Measurements from ENCODE around the gene SPTSSB.
A peak's percentile ranks its signal among the peaks of the same experiment; 100 is the strongest.

SPTSSB gene

DNA sequence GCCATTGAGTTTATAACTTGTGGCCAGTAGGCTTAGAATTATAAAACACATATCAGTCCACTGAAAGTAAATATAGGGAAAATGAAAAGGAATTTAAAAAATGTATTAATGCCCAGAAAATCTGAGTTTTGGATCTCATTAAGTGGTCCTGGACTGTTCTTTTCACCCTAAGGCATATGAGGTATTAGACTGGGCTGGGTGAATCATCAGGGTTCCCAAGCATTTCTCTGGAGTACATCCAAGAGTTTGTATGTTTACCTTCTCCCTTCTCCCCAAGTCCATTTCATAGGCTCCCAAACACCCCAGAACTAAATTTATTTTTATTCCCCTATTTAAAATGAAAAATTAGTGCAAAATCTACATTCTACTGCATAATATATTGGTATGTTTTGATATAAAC, 31.9 kb upstream of the SPTSSB start:
- Mint-ChIP-seq H3K4me3 (no peak overlapping the region), H3K4me1 (ENCODE audit: low read depth) (peaks cover 19% of the 10 kb centered on the region), H3K9me3 (no peaks in the 10 kb centered on the region), H3K36me3 (ENCODE audit: low read depth) (no peaks in the 10 kb centered on the region), H3K27ac (no peak overlapping the region), H3K27me3 (peaks cover 14% of the 10 kb centered on the region)

DNA sequence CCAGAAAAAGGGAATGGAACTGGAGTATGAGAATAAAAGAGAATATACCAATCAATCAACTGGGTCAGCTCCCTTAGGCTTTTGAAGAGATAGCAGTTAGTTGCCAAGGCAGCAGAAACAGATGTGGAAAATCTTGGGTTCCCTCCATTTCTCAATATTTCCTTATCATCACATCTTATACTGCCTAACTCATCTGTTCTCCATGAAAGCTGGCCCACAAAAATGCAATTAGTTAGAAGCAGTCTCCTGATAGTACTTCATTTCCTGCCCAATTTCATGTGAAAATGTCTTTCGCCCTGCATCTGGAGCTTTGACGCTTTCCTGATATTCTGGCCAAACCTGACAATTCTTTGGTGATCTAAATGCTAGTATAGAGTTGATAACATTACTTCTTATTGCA, 30.1 kb upstream of the SPTSSB start:
- H3K4me3 Mint-ChIP-seq = no peak overlapping the region
- H3K9me3 Mint-ChIP-seq = no peaks in the 10 kb centered on the region
- no peak overlapping the region for H3K27ac Mint-ChIP-seq
- H3K27me3 Mint-ChIP-seq = peaks cover 29% of the 10 kb centered on the region
- H3K4me1 Mint-ChIP-seq (ENCODE audit: low read depth) = peaks cover 13% of the 10 kb centered on the region
- no peaks in the 10 kb centered on the region for H3K36me3 Mint-ChIP-seq (ENCODE audit: low read depth)

DNA sequence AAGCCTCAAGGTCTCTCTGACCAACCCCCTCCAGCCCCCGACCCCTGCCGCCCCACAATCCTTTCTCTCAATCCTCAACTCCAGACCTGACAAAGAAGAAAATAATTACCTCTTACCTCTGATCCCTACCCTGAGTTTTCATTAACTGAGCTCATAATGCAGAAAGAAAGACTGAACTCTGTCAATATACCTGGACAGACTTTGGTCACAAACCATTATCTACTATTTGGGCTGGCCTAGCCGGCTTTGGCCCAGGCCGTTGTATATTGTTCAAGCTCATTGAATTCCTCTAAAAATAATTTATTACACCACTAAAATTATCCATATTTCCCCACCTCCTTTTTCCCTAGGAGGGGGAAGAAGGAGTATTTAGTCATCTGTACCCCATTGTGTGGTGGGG, 29.3 kb upstream of the SPTSSB start:
- no peak overlapping the region for H3K27ac Mint-ChIP-seq
- H3K27me3 Mint-ChIP-seq = peaks cover 34% of the 10 kb centered on the region
- H3K4me3 Mint-ChIP-seq = no peak overlapping the region

DNA sequence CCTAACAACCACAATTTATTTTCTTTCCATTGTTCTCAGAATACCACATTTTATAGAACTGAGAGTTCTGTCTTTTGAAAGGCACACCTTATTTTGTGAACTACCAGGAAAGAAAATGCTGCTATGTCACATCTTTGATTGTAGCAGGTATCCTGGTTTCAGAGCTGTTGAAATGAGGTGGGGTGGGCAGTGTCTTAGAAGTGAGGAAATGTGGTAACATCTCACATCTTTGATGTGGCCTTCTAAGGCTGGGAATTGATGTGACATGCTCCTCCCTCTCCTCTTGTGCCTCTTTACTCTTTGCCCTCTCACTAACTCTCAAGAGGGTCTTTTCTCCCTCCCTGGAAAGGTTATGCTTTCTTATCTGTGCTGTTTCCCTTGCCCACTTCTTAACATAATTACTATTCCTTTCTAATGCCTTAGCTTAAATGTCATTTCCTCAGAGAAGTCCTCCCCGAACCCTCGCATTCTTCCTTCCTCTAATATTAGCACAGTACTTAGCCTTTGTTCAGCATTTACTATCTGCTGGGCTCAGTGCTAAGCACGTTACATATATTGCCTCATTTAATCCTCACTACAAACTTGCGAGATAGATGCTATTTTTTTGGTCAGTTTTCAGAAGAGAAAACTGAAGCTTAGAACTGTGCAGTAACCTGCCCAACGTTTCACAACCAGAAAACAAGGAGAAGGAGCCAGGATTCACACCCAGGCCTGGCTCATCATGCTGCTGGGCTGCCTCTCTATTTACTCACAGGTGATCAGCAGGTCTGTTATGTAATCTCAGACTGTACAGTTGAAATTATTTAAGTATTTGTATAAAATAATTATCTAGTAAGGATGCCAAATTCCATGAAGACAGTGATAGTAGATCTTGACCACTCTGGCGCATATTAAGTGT, 24.0 kb upstream of the SPTSSB start:
- peak overlapping the region; percentile 13 for H3K27ac Mint-ChIP-seq

More for the DNA sequence above, 29.3 kb upstream of the SPTSSB start:
- H3K4me1 Mint-ChIP-seq (ENCODE audit: low read depth) = peaks cover 10% of the 10 kb centered on the region
- H3K36me3 Mint-ChIP-seq (ENCODE audit: low read depth) = no peaks in the 10 kb centered on the region
- no peaks in the 10 kb centered on the region for H3K9me3 Mint-ChIP-seq

DNA sequence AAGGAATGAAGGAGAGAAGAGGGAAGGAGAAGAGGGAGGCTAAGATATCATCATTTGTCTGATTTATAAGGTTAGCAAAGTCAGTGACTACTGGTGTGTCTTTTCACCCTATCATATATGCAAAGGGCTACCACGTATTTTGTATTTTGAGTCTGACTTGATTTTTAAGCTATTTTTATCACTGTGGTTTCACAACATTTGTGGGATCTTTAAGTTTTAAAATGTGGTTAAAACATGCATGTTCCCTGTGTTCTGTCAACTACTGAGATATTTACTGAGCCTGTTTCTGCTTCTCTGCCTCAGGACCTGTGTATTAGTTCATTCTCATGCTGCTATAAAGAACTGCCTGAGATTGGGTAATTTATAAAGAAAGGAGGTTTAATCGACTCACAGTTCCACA, 22.5 kb upstream of the SPTSSB start:
- H3K4me3 Mint-ChIP-seq = no peak overlapping the region
- H3K4me1 Mint-ChIP-seq (ENCODE audit: low read depth) = peaks cover 32% of the 10 kb centered on the region
- H3K36me3 Mint-ChIP-seq (ENCODE audit: low read depth) = no peaks in the 10 kb centered on the region
- H3K27me3 Mint-ChIP-seq = peaks cover 59% of the 10 kb centered on the region
- no peak overlapping the region for H3K27ac Mint-ChIP-seq
- H3K9me3 Mint-ChIP-seq = no peaks in the 10 kb centered on the region

More for the DNA sequence above, 24.0 kb upstream of the SPTSSB start:
- H3K27me3 Mint-ChIP-seq = peaks cover 55% of the 10 kb centered on the region
- no peaks in the 10 kb centered on the region for H3K9me3 Mint-ChIP-seq
- H3K36me3 Mint-ChIP-seq (ENCODE audit: low read depth) = no peaks in the 10 kb centered on the region
- H3K4me3 Mint-ChIP-seq = peak overlapping the region; percentile 33
- H3K4me1 Mint-ChIP-seq (ENCODE audit: low read depth) = peaks cover 32% of the 10 kb centered on the region

DNA sequence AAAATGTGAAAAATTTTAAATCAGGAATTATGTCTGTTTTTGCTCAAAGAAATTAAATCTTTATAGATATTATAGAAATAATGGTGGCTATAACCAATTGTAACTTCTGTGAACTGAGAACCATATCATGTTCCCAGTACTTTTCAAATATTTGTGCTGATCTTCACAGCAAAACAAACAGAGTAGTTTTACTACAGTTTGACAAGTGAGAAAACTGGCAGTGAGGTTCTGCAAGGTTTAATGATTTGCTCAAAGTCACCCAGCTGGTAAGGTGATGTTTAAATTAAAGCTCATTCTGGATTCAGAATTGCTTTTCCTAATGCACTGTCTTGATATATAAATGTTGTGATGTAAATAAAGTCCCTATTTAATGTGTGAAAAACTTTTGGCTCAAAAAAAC, 22.0 kb upstream of the SPTSSB start:
- Mint-ChIP-seq H3K36me3 (ENCODE audit: low read depth) (no peaks in the 10 kb centered on the region), H3K27ac (no peak overlapping the region), H3K27me3 (peaks cover 56% of the 10 kb centered on the region), H3K4me3 (no peak overlapping the region), H3K9me3 (no peaks in the 10 kb centered on the region), H3K4me1 (ENCODE audit: low read depth) (peaks cover 32% of the 10 kb centered on the region)

DNA sequence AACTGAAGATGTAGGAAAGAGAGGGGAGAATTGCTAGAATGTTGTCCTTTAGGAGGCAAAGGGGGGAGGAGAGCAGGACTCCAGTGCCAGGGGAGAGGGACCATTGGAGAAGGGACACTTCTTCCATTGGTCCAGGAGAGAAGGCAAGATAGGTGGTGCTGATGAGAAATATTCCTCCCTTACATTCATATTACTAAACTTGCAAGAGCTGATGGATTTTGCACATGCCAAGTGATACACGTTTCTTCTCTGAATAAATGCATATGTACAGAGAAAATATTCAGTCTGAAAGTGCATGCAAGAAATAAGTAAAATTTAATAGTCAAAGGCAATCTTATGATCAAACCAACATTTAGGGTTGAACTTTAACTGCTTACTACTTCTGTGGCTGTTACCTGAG, 21.5 kb upstream of the SPTSSB start:
- peaks cover 28% of the 10 kb centered on the region for H3K4me1 Mint-ChIP-seq (ENCODE audit: low read depth)
- H3K27ac Mint-ChIP-seq = no peak overlapping the region
- no peaks in the 10 kb centered on the region for H3K36me3 Mint-ChIP-seq (ENCODE audit: low read depth)
- H3K9me3 Mint-ChIP-seq = no peaks in the 10 kb centered on the region
- H3K27me3 Mint-ChIP-seq = peaks cover 53% of the 10 kb centered on the region
- no peak overlapping the region for H3K4me3 Mint-ChIP-seq

DNA sequence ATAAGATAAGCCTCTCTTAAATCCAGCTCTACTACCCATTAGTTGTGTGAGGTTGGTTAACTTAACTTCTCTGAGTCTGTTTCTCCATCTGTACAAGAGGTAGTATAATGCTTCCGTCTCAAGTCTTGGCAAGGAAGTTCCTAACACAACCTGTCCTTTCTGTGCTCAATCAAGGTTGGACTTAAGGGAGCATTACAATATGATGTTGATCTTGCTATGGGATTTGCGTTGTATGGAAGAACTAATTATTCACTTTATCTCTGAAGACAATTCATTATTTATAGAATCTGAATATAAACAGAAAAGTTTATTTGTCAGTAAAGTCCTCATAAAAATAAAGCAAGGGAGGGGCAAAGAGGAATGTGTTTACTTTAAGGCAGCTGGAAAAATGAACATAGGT, 18.9 kb upstream of the SPTSSB start:
- H3K36me3 Mint-ChIP-seq (ENCODE audit: low read depth) = no peaks in the 10 kb centered on the region

DNA sequence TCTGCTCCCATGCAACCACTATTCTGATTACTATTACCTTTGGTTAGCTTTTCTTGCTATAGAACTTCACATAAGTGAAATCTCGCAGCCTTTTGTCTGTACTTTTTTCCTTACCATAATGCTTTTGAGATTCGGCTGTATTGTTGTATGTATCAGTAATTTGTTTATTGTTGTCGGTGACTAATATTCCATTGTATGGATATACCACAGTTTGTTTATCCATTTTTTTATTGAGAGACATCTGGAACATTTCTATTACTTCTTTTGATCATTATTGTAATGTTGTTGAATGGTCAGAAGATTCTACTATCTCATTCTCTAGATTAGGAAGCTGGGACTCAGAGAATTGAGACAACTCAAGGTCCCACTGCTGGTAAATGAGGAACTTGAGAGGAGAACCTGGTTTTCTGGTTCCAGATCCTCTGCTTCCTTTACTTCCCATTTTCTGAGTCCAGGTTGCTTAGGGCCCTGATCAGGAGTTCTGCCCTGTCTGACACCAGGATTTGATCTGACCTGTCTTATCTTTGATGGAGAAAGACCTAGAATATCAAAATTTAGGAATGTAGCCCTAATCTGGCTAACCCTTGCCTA, 18.2 kb upstream of the SPTSSB start:
- Mint-ChIP-seq H3K4me3 (no peak overlapping the region), H3K36me3 (ENCODE audit: low read depth) (no peaks in the 10 kb centered on the region), H3K9me3 (no peaks in the 10 kb centered on the region), H3K4me1 (ENCODE audit: low read depth) (peaks cover 13% of the 10 kb centered on the region), H3K27me3 (peaks cover 41% of the 10 kb centered on the region), H3K27ac (no peak overlapping the region)

More for the DNA sequence above, 18.9 kb upstream of the SPTSSB start:
- no peaks in the 10 kb centered on the region for H3K9me3 Mint-ChIP-seq
- H3K27ac Mint-ChIP-seq = no peak overlapping the region
- H3K4me3 Mint-ChIP-seq = no peak overlapping the region
- peaks cover 19% of the 10 kb centered on the region for H3K4me1 Mint-ChIP-seq (ENCODE audit: low read depth)
- peaks cover 41% of the 10 kb centered on the region for H3K27me3 Mint-ChIP-seq

DNA sequence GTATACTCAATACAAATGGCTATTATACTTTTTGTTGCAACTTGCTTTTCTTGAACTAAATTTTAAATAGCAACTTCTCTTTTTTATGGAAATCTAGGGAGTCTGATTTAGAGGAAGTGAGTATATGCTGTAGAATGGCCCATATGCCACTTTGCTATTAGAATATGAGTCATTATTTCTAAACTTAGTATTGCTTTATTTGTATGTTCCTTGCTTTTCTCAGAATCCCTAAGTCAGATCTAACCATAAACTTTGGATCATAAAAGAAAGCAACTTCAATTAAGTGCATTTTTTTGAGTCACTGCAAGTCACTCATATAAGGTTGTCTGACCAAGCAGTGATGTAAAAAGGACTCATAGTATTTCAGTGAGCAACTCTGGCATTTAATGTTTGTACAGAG, 17.5 kb upstream of the SPTSSB start:
- H3K4me3 Mint-ChIP-seq = no peak overlapping the region
- H3K9me3 Mint-ChIP-seq = no peaks in the 10 kb centered on the region
- no peaks in the 10 kb centered on the region for H3K36me3 Mint-ChIP-seq (ENCODE audit: low read depth)
- no peak overlapping the region for H3K27ac Mint-ChIP-seq
- peaks cover 45% of the 10 kb centered on the region for H3K27me3 Mint-ChIP-seq
- peaks cover 6% of the 10 kb centered on the region for H3K4me1 Mint-ChIP-seq (ENCODE audit: low read depth)

DNA sequence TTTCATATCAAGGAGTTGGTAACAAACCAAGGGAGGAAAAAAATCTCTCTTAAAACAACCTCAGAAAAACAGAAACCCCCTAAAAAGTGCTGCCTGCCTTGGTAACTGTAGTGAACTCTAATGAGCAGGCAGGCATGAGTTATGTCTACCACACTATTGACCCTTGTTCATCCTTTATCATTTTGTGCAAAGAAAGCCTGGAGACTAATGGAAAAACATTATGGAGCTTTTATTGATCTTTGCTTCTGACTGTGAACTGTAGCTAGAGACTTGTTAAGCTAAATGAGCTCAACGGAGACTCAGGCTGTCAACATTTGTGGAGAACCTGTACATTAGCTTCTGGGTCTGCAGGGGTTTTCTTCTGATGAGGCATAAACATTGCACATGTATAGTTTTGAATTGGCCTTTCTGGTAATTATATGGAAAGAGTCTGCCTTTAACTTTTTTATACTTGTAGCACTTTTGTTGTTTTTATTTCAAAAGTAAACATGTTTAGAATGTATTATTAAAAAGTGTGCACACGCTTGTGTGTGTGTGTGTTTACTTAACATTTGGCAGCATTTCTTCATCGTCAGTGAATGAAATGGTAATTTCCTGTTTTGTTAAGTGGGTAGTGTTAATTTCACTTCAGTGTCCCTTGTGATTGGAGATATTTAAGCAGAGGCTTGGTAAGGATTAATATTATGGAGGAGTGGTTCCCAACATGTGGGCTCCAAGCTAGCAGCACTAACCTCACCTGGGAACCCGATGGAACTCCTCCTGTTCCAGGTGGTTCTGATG, 15.9 kb upstream of the SPTSSB start:
- H3K27me3 Mint-ChIP-seq = peaks cover 35% of the 10 kb centered on the region
- no peaks in the 10 kb centered on the region for H3K4me1 Mint-ChIP-seq (ENCODE audit: low read depth)
- H3K4me3 Mint-ChIP-seq = no peak overlapping the region
- H3K27ac Mint-ChIP-seq = no peak overlapping the region
- no peaks in the 10 kb centered on the region for H3K36me3 Mint-ChIP-seq (ENCODE audit: low read depth)
- no peaks in the 10 kb centered on the region for H3K9me3 Mint-ChIP-seq

DNA sequence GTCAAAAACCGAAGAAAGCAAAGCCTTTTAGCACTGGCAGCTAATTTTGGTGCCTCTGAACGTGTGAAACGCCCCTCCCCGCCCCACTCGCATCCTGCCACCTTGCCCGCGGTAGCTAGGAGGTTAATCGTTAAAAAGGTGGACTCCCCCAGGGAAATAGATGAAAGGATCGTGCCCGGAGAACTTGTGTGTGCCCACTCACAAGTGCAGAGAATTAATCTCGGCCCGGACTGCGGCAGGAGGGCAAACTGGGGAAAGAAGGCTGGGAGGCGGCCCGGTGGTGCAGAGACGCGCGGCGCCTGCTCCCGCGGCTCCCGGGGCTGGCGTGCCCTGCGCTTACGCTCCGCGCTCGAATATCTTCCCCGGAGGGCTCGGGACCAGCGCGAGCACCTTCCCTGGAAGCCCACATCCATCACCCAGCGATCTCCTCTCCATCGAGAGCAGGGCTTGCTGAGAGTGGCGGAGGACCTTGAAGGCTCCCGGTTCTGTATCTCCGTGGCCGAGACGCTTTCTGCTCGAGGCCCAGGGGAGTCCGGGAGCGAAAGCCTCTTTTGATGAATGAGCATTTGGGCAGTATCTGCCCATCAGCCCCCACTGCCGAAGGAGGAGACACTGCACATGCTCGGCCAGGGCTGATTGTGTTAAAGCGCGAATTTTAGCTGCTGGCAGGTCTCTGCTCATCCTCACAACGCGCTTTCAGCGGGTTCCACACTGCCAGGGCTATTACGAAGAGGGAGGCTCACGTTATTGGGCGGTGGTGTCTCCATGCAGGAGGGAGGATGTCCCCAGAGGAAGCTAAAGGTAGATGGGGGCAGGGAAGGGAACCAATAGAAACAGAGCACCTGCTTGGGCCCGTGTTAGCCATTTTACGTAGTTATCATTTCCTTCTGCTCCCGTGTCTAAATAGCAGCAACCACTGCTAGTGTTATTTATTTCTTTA, 1.3 kb upstream of the SPTSSB start:
- peaks cover 64% of the 10 kb centered on the region for H3K27me3 Mint-ChIP-seq
- peaks cover 18% of the 10 kb centered on the region for H3K4me1 Mint-ChIP-seq (ENCODE audit: low read depth)
- H3K9me3 Mint-ChIP-seq = no peaks in the 10 kb centered on the region
- H3K36me3 Mint-ChIP-seq (ENCODE audit: low read depth) = no peaks in the 10 kb centered on the region
- no peak overlapping the region for H3K27ac Mint-ChIP-seq
- peak overlapping the region; percentile 83 for H3K4me3 Mint-ChIP-seq

DNA sequence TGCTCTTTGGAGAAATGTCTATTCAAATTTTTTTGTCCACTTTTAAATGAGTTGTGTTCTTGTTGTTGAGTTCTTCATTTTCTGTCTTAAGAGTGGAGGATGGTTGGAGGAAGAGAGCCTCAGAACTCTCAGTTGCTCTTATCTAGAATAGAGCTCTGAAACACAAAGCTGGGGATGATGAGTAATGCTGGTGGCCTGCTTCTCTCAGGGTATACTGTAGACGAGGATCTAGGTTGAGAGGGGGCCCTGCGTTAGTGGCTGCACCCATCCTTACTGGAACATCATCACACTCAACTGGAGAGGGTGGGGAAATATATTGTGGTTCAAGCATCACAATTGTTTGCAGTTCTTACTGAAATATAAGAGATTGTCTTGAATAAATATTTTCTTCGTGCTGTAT, 1.8 kb downstream of the SPTSSB start:
- peaks cover 18% of the 10 kb centered on the region for H3K4me1 Mint-ChIP-seq (ENCODE audit: low read depth)
- H3K27me3 Mint-ChIP-seq = peaks cover 56% of the 10 kb centered on the region
- H3K4me3 Mint-ChIP-seq = no peak overlapping the region
- H3K27ac Mint-ChIP-seq = no peak overlapping the region
- no peaks in the 10 kb centered on the region for H3K36me3 Mint-ChIP-seq (ENCODE audit: low read depth)
- H3K9me3 Mint-ChIP-seq = no peaks in the 10 kb centered on the region

DNA sequence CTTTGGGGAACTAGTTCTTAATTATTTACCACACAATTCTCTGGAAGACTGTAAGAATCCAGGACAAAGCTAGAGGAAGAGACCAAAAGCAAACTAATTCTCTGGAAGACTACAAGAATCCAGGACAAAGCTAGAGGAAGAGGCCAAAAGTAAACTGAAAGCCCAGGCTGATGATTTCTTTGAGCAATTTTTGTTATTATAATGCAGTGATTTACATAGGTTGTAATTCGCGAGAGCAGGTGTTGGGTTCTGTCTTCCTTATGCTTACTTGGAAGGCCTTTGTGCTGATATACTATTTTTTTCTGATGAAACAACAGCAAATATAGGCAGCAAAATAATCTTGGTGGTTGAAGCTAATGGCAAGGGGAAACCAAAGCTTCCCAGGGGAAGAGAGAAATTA, 5.2 kb downstream of the SPTSSB start:
- Mint-ChIP-seq H3K4me1 (ENCODE audit: low read depth) (peaks cover 4% of the 10 kb centered on the region), H3K4me3 (no peak overlapping the region), H3K9me3 (no peaks in the 10 kb centered on the region), H3K27me3 (peaks cover 29% of the 10 kb centered on the region), H3K27ac (no peak overlapping the region), H3K36me3 (ENCODE audit: low read depth) (no peaks in the 10 kb centered on the region)

Data from stimulated activated naive CD8-positive, alpha-beta T cell treated with anti-CD3 and anti-CD28 coated beads, Interleukin-15, Interleukin-2, amounts not matched to agents 100 ng/mL and 50 ng/mL, for 24 hours (primary cell).